HG03045 (cell line): Measurements from ENCODE around the gene UNC119B.

ENCODE experiments used
- ATAC-seq: cut with Tn5 transposase; IDR thresholded peaks from one replicate; pipeline ENCODE4 v1.9.1; 2021; ENCODE audit warnings: mild to moderate bottlenecking, moderate library complexity; ENCODE audit not compliant: unreplicated experiment

UNC119B gene

DNA sequence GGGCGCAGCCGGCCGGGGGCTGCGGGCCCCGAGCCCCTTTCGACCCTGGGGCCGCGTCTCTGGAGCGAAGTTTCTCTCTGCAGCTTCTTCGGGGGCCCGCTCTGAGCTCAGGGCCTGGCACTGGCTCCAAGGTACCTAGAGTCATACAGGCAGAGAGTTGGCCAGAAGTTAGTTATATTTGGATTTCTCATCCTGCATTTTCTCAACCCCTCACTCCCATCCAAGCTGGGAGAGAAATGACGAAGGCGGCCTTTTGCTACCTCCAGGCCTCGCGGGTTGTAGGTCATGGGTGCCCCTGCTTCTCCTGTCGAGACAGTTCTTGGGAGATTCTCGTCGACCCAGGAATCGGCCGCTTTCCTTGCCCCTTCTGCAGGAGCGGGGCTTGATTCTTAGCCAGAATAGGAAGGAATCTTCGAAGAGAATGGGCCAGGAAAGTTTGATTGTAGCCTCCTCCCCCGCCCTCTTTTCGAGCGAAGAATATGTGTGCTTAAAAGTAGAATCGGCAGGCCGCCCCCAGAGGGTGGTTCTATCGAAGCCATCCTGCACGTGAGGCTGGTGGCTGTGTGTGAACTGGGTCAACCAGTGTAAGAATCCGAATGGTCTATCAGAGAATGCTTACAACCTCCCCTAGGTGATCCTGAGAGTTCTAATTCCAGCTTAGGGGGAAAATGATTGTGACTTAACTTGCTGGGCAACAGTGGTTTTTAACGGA lies 22.5 kb upstream of the UNC119B start:
- ATAC-seq, result no peak

DNA sequence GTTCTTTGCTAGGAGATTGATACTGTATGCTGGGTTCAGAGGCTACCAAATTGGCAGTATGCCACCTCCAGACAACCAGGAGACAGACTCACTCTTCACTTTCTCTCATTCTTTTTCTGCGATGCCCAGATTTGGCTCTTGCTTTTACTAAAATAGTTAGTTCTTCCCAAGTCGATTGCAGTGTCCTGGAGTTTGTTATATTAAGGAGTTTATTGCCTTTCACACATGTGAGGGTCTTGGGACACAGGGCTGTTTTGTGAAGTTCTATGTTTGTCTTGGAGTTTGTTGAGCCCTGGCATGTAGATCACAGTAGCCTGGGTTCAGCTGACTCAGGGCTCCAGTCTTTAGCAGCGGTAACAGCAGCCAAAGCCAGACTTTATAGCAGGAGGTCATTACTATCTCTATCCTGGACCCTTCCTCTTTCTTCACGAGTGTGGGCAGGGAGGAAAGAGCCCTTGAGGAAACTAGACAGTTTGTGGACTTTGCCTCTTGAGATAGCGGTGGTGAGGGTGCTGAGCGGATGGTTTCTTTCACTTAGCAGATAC lies 21.7 kb upstream of the UNC119B start:
- ATAC-seq, result no peak

DNA sequence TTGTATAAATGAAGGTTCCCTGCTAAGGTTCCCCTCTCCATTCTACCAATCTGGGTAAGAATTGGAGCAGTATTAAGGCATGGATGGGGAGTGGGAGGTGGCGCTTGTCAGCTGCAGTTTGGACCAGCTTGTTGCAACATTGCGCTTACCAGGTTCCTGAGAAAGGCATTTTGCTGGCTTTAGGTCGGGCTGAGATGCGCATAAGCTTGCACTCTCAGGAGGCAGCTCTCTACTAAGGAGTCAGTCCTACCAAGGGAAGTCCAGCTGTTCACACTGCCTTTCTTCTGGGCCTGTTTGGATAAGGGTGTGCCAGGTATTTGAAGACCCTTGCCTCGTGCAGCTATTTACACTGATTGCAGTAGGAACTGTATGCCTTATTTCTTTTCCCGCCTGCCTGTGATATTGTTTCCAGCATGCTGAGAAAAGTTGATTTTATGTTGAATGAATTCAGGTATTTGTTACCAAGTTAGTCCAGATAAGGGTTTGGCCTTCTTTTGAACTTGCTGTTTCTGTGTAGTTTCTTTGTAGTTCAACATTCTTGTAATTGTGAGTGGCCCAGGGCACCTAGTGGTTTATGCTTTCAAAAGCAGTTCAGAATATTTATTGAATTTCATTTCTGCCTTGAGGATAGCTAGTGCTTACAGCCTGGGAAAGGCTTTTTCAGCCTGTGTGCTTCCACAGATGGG lies 20.7 kb upstream of the UNC119B start:
- ATAC-seq, result no peak

DNA sequence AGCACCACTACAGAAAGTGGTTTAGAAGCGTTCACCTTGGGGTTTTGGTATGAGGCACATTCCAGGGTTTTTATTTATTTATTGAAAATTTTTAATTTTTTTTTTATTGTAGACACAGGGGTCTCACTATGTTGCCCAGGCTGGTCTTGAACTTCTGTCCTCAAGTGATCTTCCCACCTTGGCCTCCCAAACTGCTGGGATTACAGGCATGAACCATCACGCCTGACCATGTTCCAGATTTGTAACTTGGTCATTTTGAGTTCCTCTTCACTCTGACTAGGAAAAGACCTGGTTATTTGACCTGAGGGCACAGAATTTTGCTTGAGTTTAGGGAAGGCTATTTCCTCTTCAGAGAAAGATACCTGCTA lies 20.2 kb upstream of the UNC119B start:
- no peak for ATAC-seq

DNA sequence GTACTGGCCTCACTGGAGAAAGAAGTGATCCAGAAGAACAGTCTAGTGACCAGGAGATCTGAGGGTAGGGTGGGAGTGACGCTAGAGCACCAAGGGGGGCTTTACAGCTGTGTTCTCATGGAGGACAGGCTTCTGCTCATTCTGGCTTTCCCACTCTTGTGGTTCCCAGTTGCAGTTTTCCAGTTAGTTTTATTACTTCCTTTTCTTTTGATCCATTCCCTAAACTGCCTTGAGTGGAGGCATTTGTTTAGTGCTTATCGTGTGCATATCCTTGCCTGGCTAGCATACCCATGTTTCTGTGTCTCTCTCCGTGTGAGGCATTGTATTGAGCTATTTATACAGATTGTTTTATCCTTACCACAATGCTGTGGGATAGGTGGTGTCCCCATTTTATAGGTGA lies 19.3 kb upstream of the UNC119B start:
- no peak for ATAC-seq

DNA sequence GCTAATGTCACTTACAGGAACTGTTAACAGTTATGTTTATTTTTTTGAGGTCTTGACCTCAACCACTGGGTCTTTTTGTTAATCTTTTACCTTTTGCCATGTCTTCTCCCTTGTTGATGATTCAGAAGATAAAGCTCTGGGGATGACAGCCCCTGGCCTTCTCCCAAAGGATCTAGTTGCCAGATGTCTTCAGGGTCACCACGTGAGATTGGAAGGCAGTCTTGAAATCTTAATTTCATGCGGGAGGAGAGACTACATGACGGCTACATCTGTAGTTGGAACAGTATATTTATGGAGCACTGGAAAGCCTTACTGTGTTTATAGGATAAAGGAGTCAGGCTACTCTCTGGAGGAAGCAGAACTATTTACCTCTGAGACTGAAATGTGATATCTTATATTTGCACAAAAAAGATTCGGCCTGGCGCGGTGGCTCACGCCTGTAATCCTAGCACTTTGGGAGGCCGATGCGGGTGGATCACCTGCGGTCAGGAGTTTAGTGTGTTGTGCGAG lies 17.7 kb upstream of the UNC119B start:
- no peak for ATAC-seq

DNA sequence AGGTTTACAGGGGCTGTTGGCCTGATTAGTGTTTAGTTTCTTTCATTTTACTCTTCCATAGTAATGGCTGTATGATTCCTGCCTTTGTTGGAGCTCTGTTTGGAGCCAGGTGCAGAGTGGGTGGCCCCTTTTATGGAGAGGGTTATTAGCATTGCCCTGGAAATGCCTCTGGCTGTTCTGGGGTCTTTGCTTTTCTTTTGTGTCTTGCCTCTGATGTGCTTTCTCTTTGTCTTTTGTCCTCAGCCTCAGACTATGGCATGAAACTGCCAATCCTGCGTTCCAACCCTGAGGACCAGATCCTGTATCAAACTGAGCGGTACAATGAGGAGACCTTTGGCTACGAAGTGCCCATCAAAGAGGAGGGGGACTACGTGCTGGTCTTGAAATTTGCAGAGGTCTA lies 16.4 kb upstream of the UNC119B start:
- ATAC-seq, result no peak

DNA sequence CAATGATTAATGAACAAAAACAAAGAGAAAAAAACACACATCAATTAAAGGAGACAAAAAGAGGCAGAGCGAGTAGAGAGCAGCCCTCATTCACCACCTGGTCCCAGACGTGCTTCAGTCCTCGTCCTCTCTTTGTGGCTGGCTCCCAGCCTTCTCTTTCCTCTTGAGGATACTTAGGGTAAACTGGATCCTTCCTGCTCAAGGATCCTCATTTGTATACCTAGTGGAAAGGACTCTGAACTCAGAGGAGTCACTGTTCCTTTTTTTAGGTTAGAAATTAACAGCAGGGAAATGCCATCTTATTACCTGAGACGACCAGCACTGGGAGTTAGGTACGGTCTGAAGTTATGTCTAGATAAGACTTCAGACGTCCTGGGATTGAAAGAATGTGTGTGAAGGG lies 13.6 kb upstream of the UNC119B start:
- ATAC-seq, result no peak

DNA sequence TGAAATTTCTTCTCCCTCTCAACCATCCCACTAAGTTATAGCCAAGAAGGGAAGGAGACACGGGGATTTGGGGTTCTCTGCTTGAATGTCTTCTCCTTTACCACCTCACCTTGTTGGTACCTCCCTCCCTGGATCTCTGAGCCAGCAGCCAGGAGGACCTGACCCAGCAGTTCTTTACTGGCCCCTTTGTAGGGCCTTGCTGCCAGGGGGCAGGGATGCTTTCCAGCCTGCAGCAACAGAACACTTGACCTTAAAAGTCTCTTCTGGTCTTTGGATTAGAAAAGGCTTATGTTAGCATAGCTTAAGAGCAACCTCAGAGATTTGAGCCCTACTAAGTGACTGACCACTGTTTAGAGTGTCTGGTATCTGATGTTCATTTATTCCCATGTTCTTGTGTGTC lies 12.9 kb upstream of the UNC119B start:
- ATAC-seq, result no peak

DNA sequence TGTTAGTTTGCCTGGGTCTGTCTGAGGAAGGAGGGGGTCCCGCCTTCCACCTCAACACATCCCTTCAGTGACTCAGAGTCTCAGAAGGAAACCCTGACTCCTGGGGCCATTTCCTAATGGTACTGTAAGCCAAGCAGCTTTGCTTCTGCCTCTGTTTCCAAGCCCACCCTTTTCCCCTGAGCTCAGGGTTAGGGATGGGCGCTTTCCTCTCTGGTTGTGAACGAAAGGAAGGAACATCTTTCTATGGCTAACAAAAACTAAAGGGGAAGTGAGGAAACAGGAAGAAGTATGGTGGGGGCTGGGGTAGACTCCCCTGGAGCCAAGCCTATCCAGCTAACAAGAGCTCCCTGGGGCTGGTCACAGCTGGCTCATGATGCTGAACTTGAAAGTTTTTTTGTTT lies 11.6 kb upstream of the UNC119B start:
- ATAC-seq, result no peak

DNA sequence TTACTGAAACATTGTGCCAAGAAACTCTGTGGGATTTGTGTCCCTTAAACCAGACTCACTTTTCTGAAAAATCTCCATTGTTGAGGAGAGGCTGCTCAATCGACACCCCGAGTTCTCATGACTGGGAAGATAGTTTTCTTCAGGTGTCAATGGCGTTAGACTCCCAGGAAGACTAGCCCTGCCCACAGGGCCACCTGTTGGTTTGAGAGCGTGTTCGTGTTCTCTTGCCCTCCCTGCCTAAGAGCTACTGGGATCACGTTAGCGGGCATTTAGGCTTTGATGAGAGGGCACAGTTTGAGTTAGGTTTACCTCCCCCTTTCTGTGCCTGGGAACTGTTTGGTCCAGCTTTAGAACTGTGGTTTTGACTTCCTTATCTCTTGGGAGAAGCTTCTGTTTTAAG lies 10.7 kb upstream of the UNC119B start:
- ATAC-seq, result no peak

DNA sequence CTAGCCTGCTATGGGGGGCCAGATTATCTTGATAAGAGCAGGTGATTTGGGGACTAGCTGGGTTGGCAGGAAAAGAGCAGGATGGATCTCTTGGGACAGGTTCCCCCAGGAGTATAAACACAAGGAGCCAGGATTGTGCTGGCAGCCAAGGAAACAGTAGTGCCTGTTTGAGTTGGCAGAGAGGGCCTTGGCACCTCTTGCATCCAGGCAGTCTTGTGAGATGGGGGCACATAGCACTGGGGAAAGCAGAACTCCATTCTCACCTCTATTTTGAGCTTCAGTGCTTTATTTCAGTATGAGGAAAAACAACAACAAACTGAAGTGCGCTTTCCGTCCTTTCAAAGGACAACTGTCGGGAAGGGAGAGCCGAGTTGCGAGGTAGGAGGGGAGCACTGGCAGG lies 9.4 kb upstream of the UNC119B start:
- ATAC-seq, result no peak

DNA sequence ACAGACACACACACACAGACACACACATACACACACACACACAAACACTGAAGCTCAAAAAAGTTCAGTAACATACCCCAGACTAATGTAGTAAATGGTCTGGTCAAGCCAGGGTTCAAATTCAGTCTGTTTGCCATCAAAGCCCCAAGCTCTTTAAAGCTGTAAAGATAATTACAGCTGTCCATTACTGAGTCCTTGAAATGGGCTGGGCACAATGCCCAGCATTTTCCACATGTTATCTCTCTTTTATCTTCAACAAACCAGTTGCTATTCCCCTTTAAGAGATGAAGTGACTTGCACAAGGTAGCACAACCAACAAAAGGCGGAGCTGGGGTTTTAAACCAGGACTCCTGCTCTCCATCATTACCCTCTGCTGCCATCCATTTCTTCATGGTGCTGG lies 7.6 kb upstream of the UNC119B start:
- no peak for ATAC-seq

DNA sequence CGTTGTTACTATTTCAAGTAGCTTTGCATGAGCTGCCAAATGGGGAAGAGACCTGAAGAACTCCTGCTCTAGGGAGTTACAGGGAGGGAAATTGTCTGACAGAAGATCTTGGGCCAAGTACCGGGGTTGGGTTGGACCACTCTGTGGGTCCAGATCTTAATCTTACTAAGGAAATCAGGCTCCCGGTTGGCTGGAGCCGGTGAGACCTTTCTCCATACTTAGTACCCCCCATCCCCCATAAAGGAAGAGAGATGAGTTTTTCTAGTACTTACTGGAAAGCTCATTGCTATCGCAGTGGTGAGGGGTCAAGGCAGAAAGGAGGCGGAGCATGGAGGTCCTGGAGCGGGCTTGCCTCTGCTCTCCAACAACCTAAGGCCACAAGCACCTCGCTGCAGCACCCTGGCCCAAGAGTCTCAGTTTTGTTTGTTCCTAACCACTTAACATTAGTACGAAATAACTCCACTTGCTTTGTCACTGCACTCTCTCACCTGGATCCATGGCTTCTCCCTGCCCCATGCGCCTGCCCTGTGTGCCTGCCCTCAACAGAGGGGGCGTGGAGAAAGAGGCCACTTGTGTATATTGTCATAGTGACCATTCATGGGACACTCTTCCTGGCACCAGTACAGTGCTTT lies 6.8 kb upstream of the UNC119B start:
- no peak for ATAC-seq

DNA sequence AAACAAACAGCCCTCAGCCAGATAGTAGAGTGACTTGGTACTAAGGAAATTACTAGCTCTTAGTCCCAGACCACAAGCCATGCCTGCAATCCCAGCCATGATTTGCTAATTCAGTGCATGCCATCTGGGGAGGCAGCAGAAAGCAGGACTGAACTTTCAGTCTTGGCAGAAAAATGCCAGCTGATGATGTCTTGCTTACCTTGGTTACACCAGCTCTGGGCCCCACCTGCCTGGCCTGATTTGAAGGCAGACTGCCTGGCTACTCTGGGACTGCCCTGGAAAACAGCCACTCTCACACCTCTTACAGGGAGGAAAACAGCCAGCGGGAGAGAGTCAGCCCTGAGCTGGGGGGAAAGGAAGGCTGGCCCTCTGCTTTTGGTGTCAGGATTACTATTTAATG lies 4.6 kb upstream of the UNC119B start:
- no peak for ATAC-seq

DNA sequence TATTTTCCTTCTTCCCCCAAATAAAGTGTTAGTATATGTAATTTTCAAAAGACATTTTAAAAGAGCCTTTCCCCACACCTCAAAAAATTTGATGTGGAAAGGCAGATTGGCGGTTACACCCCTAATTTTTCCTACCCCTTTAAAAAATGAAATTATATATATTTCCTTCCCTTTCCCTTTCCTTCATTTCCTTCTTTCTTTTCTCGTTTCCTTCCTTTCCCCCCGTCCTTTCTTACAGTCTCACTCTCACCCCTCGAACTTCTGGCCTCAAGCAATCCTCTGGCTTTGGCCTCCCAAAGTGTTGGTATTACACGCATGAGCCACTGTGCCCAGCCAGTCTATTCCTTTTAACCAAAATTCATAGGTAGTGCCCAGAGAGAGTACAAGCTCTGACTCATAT lies 4.2 kb upstream of the UNC119B start:
- no peak for ATAC-seq

DNA sequence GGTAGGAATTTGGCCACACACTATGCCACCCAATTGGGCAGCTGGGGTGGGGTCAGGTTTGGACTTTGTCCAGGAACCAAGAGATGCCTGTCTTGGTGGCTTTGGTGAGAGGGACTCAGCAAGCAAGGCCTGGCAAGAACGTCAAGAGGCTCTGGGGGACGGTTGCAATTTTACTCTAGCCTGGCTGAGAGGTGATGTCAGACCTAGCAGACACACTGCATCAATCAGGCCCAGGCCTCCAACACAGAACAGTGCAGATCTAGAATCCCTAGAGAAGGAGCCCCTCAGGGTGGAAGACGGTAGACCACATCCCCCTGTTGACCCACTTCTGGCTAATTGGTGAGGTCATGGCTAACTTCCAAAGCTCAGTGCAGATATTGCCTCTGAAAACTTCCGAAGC lies 1.6 kb upstream of the UNC119B start:
- ATAC-seq, result no peak

DNA sequence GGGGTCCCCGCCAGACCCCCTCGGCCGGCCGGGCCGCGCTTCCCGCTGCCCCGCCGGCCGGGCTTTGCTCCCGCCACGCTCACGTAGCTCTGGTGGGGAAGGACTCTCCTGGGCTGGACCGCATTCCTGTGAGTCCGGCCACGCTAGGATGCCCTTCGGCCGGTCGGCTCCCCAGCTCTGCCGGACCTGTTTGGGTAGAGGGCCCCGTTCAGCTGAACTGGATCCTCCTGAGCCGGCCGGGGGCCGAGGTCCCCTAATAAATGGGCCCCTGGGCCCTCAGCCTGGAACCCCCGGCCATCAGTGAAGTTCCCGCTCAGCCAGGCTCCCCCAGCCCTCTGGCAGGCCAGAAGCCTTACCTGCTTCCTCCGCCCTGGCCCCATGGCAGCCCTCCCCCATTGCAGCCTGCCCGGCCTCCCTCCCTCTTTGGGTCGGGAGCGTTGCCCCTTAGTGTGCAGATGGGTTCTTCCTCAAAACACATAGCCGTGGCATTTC lies 593 bp downstream of the UNC119B start:
- ATAC-seq, result peak; percentile 16

DNA sequence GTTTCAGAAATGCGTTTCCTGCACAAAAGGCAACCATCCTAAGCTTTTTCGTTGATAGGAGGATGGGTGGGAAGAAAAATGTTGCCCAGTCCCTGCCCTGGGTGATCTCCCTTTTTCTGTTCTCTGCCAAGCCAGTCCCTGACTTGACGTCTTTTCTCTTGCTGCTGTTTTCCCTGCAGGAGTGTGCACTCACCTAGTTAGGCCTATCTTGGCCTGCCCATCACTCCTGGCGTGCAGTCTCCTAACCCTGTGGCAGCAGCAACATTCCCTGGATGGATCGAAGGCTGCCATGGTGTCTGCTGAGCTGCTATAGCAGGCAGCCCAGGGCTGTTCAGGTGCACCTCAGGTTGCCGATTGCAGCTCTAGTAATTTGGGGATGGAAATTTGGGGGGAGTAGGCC lies 1.2 kb downstream of the UNC119B start:
- no peak for ATAC-seq

DNA sequence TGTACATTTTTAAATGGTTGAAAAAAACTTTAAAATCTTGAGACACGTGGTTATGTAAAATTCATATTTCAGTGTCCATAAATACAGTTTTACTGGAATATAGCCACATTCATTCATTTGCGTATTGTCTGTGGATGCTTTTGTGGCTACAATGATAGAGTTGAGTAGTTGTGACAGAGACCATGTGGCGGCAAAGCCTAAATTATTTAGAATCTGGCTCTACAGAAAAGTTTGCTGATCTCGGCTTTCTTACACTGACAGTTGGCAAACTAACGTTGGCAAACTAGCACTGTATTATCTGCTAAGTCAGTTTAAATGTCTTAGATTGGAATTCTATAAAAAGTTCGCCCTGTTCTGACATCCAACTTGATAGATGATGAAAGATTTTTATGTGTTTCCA lies 2.4 kb downstream of the UNC119B start:
- no peak for ATAC-seq

DNA sequence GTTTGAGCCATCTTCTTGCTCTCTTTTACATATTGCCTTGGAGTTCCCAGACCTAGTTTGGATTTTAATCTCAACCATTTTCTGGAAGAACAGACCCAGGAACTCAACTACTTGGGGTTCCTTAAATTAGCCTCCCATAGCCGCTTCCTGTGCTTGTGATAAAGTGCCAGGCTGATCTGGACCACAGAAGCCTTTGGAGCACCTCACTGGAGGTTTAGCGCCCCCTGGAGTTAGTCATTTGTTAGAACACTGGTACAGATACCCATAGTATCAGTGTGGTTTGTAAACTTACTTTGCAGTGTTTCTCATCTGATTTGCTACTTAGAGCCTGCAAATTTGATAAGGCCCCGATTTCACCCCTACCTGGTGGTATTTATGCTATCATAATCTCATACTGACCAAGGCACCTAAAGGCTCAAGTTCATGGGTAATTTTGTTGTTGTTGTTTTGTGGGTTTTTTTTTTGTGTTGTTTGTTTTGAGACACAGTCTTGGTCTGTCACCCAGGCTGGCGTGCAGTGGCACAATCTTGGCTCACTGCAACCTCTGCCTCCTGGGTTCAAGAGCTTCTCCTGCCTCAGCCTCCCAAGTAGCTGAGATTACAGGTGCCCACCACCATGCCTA lies 3.7 kb downstream of the UNC119B start:
- no peak for ATAC-seq
